KG1 (cell line): ENCODE results near the gene ZNHIT3.
"Not testable (repeated sequence)": the region's sequence is repeated elsewhere in the genome, so short reads cannot be mapped to it uniquely, and the experiment has no call there.

Experiments used
- DNase-seq: peaks from one replicate; lab custom pipeline; 2025; lab: John Stamatoyannopoulos, UW

The ZNHIT3 gene

GRCh38 chr17:36486204-36487194 is at the start of gene ZNHIT3:
TSS of gene ZNHIT3 (plus strand) at chr17:36486681. CDS start at chr17:36486700, 19 bp downstream.
- peak; percentile 91 for DNase-seq

- not testable (repeated sequence) for DNase-seq
Observed at GRCh38 chr17:36441792-36442191, 44.7 kb upstream of the ZNHIT3 start.

GRCh38 chr17:36443777-36444176 is 42.7 kb upstream of the ZNHIT3 start:
- DNase-seq, result no peak

- not testable (repeated sequence) for DNase-seq
Observed at GRCh38 chr17:36449997-36450396, 36.5 kb upstream of the ZNHIT3 start.

GRCh38 chr17:36452888-36453287 is 33.6 kb upstream of the ZNHIT3 start:
- not testable (repeated sequence) for DNase-seq

GRCh38 chr17:36457701-36458100 is 28.8 kb upstream of the ZNHIT3 start:
- DNase-seq, result not testable (repeated sequence)

GRCh38 chr17:36459045-36459444 is 27.4 kb upstream of the ZNHIT3 start:
- DNase-seq, result no peak

GRCh38 chr17:36459601-36460000 is 26.9 kb upstream of the ZNHIT3 start:
- DNase-seq, result no peak

- DNase-seq, result no peak
Observed at GRCh38 chr17:36460265-36460937, 26.1 kb upstream of the ZNHIT3 start.

GRCh38 chr17:36461330-36462110 is 25.0 kb upstream of the ZNHIT3 start:
- DNase-seq, result no peak

GRCh38 chr17:36463916-36464764 is 22.3 kb upstream of the ZNHIT3 start:
- no peak for DNase-seq

- no peak for DNase-seq
Observed at GRCh38 chr17:36464765-36465088, 21.8 kb upstream of the ZNHIT3 start.

GRCh38 chr17:36468903-36469635 is 17.4 kb upstream of the ZNHIT3 start:
- DNase-seq, result no peak

- DNase-seq, result no peak
Observed at GRCh38 chr17:36469733-36470132, 16.7 kb upstream of the ZNHIT3 start.

GRCh38 chr17:36470499-36470898 is 16.0 kb upstream of the ZNHIT3 start:
- DNase-seq, result no peak

- DNase-seq, result no peak
Observed at GRCh38 chr17:36474571-36474970, 11.9 kb upstream of the ZNHIT3 start.

GRCh38 chr17:36475346-36475970 is 11.0 kb upstream of the ZNHIT3 start:
- no peak for DNase-seq

- no peak for DNase-seq
Observed at GRCh38 chr17:36481829-36482228, 4.7 kb upstream of the ZNHIT3 start.

- DNase-seq, result peak; percentile 31
Observed at GRCh38 chr17:36482611-36483504, 3.6 kb upstream of the ZNHIT3 start.
